ENCODE results near the gene OR6K3. TPM values are rescaled to one million over a fixed set of nuclear protein-coding genes. Genes with fewer than 3 reads are reported as not detected.

Gene OR6K3, protein sequence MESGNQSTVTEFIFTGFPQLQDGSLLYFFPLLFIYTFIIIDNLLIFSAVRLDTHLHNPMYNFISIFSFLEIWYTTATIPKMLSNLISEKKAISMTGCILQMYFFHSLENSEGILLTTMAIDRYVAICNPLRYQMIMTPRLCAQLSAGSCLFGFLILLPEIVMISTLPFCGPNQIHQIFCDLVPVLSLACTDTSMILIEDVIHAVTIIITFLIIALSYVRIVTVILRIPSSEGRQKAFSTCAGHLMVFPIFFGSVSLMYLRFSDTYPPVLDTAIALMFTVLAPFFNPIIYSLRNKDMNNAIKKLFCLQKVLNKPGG
- not detected for total RNA-seq

DNA sequence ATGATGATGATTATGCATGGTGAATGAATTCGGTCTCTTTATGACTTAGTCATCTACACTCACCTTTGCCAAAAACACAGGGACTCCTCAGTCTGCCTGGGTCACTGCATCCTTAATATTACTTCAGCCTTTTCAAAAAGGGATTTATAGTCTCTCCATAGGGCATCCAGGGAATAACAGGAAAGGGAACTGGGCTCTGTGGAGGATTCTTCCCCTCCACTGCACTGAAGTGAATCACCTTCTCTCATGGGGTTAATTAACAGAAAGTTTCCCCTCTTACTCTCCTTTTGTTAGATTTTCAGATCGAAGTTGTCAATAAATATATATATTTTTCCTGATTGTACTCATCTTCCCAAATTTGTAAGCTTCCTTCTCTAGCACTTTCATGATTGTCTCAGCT is at the start of gene OR6K3:
Gene OR6K3, minus strand, starts transcription at position 101 of the 400 bp plus-strand sequence. CDS start 2,605 bp downstream, outside the sequence.
- ATAC-seq (no peak), DNase-seq (no peak)
- no peaks in the 10 kb centered on the region for H3K9me3 Mint-ChIP-seq (ENCODE audit: low read depth)
- no peaks in the 10 kb centered on the region for H3K36me3 Mint-ChIP-seq (ENCODE audit: low read depth)
- peaks cover 30% of the 10 kb centered on the region for H3K27me3 Mint-ChIP-seq
- H3K27ac Mint-ChIP-seq: no peak within 1 kb of the TSS
- H3K4me3 Mint-ChIP-seq: no peak within 1 kb of the TSS
- ChIA-PET POLR2A (no interaction called here), CTCF (interaction anchor here (0.7 kb wide), 1 partner anchor 13 kb away, joined by 3 read pairs; no protein-coding TSS in a partner anchor)
- intact Hi-C loops (cut with DNase I, micrococcal nuclease): no loop called here
- peaks cover 5% of the 10 kb centered on the region for H3K4me1 Mint-ChIP-seq

DNA sequence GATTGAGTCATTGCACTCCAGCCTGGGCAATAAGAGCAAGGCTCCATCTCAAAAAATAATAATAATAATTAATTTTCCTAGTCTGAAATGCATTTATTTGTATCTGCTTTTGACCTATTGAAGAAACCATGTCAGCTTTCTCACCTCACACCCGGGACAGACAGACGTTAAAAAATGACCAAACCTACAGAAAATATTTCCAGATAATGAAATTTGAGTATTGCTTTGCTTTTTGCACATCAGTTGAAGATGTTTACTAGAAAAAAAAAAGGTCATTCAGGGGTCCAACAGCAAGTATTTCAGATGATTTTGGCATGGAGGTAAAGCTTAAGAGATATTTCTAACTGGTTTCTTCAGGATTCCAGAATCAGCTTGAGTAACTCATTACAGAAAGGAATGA is 33.9 kb upstream of the OR6K3 start, which contains the start of gene OR6K6:
Gene OR6K6, plus strand, starts transcription at position 301 of the 400 bp plus-strand sequence. CDS start 168 bp downstream, outside the sequence.
- POLR2A ChIA-PET: no interaction called here

DNA sequence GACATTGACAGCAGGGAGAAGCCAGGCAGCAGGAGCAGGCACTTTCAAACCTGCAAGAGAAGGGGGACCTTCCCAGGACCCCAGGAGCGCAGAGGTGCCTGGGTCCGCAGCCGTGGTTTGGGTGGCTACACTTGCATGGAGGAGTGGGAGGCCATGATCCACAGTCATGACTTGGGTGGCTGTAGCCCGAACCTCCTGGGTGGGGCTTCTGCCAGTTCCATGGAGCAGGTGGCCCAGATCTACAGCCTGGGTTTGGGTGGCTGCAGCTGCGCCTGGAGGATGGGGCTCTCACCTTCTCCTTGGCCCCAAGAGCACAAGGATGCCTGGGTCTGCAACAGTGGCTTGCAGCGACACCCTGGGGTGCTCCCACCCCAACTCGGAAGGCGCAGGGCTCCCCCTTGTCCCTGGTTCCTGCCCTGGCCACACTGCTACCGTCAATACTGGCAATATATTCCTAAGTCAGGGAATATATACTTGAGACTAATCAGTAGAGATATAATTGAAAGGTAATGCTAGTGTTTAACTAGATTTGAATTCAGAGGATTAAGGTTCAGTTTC is 31.7 kb upstream of the OR6K3 start:
- ATAC-seq: no peak
- ChIA-PET CTCF (no interaction called here), POLR2A (no interaction called here)
- Mint-ChIP-seq H3K4me1 (no peaks in the 10 kb centered on the region), H3K4me3 (no peak overlapping the region), H3K27me3 (peaks cover 11% of the 10 kb centered on the region), H3K27ac (no peak overlapping the region), H3K36me3 (ENCODE audit: low read depth) (no peaks in the 10 kb centered on the region), H3K9me3 (ENCODE audit: low read depth) (no peaks in the 10 kb centered on the region)
- intact Hi-C loops (cut with DNase I, micrococcal nuclease): no loop called here
- DNase-seq: no peak

More for the DNA sequence above, 33.9 kb upstream of the OR6K3 start, which contains the start of gene OR6K6:
- DNase-seq (no peak), ATAC-seq (no peak)
- Mint-ChIP-seq H3K9me3 (ENCODE audit: low read depth) (no peaks in the 10 kb centered on the region), H3K4me3 (no peak within 1 kb of the TSS), H3K4me1 (no peaks in the 10 kb centered on the region), H3K27me3 (peaks cover 13% of the 10 kb centered on the region), H3K36me3 (ENCODE audit: low read depth) (no peaks in the 10 kb centered on the region), H3K27ac (no peak within 1 kb of the TSS)
- intact Hi-C loops (cut with DNase I, micrococcal nuclease): no loop called here
- CTCF ChIA-PET: no interaction called here

DNA sequence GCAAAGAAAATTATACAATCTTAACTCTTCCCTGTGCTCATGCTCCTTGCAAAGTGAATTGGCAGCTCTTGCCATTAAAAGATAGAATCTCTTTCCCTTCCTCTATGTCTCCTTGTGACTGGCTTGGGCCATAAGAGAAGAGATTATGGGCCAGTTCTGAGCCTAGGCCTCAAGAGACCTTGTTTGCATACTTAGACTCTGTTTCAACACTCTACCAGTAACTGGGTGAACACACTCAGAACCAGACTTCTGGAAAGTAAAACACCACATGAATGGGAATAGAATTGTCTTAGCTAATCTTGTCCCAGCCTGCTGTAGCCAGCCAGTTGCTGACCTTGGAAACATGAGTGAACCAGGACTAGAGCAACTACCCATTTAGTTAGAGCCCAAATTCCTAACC is 15.3 kb upstream of the OR6K3 start:
- no peak for DNase-seq
- CTCF ChIA-PET: no interaction called here
- POLR2A ChIA-PET: no interaction called here
- Mint-ChIP-seq H3K4me3 (no peak overlapping the region), H3K27me3 (peaks cover 17% of the 10 kb centered on the region), H3K4me1 (no peaks in the 10 kb centered on the region), H3K27ac (no peak overlapping the region), H3K36me3 (ENCODE audit: low read depth) (no peaks in the 10 kb centered on the region), H3K9me3 (ENCODE audit: low read depth) (no peaks in the 10 kb centered on the region)
- intact Hi-C loops (cut with DNase I, micrococcal nuclease): no loop called here
- ATAC-seq: no peak

DNA sequence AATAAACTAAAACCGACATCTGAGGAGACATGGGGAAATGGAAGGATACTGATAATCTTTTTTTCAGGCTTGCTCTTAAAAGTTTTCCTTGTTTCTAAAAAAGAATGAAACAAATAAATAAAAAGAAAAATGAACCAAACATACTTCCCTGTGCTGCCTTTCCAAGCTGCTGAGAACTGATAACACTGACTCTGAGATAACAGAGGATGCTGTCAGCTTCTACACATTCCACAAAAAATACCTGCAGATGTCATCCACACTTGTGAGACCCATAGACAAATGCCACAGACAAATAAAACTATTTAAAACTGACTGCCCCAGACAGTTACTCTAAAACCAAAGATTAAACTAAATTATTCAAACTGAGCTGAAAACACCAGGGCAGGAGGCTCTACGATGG is 12.0 kb upstream of the OR6K3 start:
- H3K9me3 Mint-ChIP-seq (ENCODE audit: low read depth): no peaks in the 10 kb centered on the region
- no peaks in the 10 kb centered on the region for H3K4me1 Mint-ChIP-seq
- H3K27me3 Mint-ChIP-seq: peaks cover 9% of the 10 kb centered on the region
- DNase-seq (no peak), ATAC-seq (no peak)
- intact Hi-C loops (cut with DNase I, micrococcal nuclease): no loop called here
- CTCF ChIA-PET: no interaction called here
- H3K27ac Mint-ChIP-seq: no peak overlapping the region
- no peaks in the 10 kb centered on the region for H3K36me3 Mint-ChIP-seq (ENCODE audit: low read depth)
- H3K4me3 Mint-ChIP-seq: no peak overlapping the region
- POLR2A ChIA-PET: no interaction called here

DNA sequence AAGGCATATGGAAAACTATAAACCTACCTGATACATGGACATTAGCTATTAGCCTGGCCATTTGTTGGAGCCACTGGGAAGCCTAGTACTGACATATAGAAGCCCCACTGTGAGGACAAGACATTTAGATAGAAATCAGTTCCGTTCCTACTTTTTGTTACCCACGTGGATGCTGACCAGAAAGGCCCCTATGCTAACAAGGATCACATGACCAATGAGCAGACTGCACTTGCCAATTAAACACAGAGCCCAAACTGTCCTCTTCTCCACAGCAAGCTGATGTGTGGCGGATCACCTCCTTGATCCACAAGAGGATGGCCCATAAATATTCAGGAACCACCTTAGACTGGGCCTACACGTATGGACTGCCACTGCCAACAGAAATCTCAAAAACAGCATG is 11.2 kb upstream of the OR6K3 start:
- ChIA-PET POLR2A (no interaction called here), CTCF (interaction anchor here (1.0 kb wide), 1 partner anchor 46 kb away, joined by 3 read pairs; no protein-coding TSS in a partner anchor)
- Mint-ChIP-seq H3K27ac (no peak overlapping the region), H3K36me3 (ENCODE audit: low read depth) (no peaks in the 10 kb centered on the region), H3K4me1 (no peaks in the 10 kb centered on the region), H3K4me3 (no peak overlapping the region), H3K9me3 (ENCODE audit: low read depth) (no peaks in the 10 kb centered on the region), H3K27me3 (peaks cover 5% of the 10 kb centered on the region)
- DNase-seq (no peak), ATAC-seq (no peak)
- intact Hi-C loops (cut with DNase I, micrococcal nuclease): no loop called here

DNA sequence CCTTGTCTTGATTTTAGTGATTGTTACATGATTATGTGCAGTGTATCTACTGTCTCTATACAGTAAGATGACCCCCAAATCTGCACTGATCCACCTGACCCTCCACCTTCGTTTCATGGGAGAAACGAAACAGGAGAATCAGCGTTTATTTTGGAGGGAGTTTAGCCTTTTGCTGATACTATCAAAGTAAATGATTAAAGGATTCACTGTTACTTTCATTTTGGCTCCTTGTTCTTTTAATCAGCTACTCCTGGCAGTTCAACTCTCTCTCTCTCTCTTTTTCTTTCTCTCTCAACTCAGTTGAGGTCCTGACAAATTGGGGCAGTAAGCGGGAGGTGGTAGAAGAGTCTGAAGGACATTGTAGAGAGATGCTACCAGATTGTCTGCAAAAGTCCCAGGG is 9.9 kb upstream of the OR6K3 start:
- no peaks in the 10 kb centered on the region for H3K36me3 Mint-ChIP-seq (ENCODE audit: low read depth)

DNA sequence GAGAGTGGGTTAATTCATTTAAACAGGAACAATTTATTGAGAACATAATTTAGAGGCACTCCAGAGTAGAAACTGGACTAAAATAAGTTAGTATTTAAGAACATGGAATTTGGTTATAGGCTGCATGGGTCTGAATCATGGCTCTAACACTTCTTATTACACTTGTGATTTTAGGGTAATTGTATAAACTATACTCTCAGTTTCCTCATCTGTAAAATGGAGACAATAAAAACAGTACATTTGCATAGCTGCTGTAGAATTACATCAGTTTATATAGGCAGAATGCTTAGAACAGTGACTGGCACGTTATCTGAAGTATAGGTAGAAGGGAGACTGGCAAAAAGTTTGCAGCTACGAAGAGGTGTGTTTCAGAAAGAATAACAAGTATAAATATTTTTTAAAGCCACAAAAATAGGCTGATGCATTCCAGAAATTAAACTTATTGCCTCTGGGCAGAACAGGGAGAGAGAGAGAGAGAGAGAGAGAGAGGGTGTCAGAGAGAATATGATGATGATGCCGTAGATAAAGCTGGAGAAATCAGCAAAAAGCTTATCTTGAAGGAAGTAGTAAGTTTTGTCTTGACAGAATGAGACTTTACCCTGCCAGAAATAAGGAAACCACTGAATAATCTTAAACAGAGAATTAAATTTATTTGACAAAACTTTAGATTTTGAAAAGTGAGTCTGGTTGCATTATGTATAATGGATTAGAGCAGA is 8.1 kb upstream of the OR6K3 start:
- Mint-ChIP-seq H3K4me1 (no peaks in the 10 kb centered on the region), H3K4me3 (no peak overlapping the region), H3K36me3 (ENCODE audit: low read depth) (no peaks in the 10 kb centered on the region), H3K27ac (no peak overlapping the region), H3K27me3 (peaks cover 18% of the 10 kb centered on the region), H3K9me3 (ENCODE audit: low read depth) (no peaks in the 10 kb centered on the region)
- DNase-seq: no peak
- ChIA-PET CTCF (no interaction called here), POLR2A (no interaction called here)
- intact Hi-C loops (cut with DNase I, micrococcal nuclease): no loop called here
- ATAC-seq: no peak

More for the DNA sequence above, 9.9 kb upstream of the OR6K3 start:
- no peaks in the 10 kb centered on the region for H3K4me1 Mint-ChIP-seq
- no peak for ATAC-seq
- DNase-seq: no peak
- intact Hi-C loops (cut with DNase I, micrococcal nuclease): no loop called here
- ChIA-PET CTCF (no interaction called here), POLR2A (no interaction called here)
- no peak overlapping the region for H3K27ac Mint-ChIP-seq
- peaks cover 12% of the 10 kb centered on the region for H3K27me3 Mint-ChIP-seq
- H3K4me3 Mint-ChIP-seq: no peak overlapping the region
- H3K9me3 Mint-ChIP-seq (ENCODE audit: low read depth): no peaks in the 10 kb centered on the region

DNA sequence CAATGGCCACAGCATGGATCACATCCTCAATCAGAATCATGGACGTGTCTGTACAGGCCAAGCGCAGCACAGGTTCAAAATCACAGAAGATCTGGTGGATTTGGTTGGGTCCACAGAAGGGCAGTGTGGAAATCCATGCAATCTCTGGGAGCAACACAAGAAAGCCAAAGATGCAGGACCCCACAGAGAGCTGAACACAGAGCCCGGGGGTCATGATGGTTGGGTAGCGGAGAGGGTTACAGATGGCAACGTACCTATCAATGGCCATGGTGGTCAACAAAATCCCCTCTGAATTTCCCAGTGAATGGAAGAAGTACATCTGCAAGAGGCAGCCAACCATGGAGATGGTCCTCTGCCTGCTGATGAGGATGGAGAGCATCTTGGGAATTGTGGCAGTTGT is 3.9 kb upstream of the OR6K3 start:
- ChIA-PET POLR2A (no interaction called here), CTCF (no interaction called here)
- intact Hi-C loops (cut with DNase I, micrococcal nuclease): no loop called here
- no peaks in the 10 kb centered on the region for H3K4me1 Mint-ChIP-seq
- H3K27me3 Mint-ChIP-seq: peaks cover 30% of the 10 kb centered on the region
- no peak overlapping the region for H3K27ac Mint-ChIP-seq
- no peak overlapping the region for H3K4me3 Mint-ChIP-seq
- DNase-seq (no peak), ATAC-seq (no peak)
- no peaks in the 10 kb centered on the region for H3K36me3 Mint-ChIP-seq (ENCODE audit: low read depth)
- H3K9me3 Mint-ChIP-seq (ENCODE audit: low read depth): no peaks in the 10 kb centered on the region

DNA sequence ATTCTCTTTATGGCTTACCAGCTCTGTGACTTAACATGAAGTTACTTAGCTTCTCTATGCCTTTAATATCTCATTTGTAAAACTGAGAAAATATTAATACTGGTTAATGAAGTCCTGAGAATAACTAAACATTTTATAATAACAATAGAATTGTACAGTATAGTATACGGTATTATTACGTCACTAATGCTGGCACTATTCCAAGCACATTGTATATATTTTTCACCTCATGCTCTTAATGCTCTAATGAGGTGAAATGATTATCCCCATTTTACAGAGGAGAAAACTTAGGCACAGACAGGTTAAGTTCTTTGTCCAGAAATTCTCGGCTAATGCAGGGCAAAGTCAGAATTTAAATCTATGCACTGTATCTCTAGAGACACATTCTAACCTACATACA is 856 bp downstream of the OR6K3 start:
- H3K27me3 Mint-ChIP-seq: peaks cover 31% of the 10 kb centered on the region

DNA sequence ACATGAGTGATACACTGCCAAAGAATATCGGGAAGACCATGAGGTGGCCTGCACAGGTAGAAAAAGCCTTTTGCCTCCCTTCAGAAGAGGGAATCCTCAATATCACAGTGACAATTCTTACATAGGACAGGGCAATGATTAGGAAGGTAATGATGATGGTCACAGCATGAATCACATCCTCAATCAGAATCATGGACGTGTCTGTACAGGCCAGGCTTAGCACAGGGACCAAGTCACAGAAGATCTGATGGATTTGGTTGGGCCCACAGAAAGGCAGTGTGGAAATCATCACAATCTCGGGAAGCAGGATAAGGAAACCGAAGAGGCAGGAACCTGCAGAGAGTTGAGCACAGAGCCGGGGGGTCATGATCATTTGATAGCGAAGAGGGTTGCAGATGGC is 3.2 kb downstream of the OR6K3 start:
- CTCF ChIA-PET: no interaction called here
- Mint-ChIP-seq H3K4me3 (no peak overlapping the region), H3K4me1 (peaks cover 5% of the 10 kb centered on the region), H3K9me3 (ENCODE audit: low read depth) (no peaks in the 10 kb centered on the region), H3K36me3 (ENCODE audit: low read depth) (no peaks in the 10 kb centered on the region), H3K27me3 (peaks cover 25% of the 10 kb centered on the region), H3K27ac (no peak overlapping the region)
- no peak for DNase-seq
- intact Hi-C loops (cut with DNase I, micrococcal nuclease): loop anchor here in 1 of 2 experiments (2.0 kb wide), 1 partner anchor 355 kb away; no protein-coding TSS in a partner anchor
- POLR2A ChIA-PET: no interaction called here
- no peak for ATAC-seq

More for the DNA sequence above, 856 bp downstream of the OR6K3 start:
- Mint-ChIP-seq H3K27ac (no peak overlapping the region), H3K9me3 (ENCODE audit: low read depth) (no peaks in the 10 kb centered on the region), H3K4me3 (no peak overlapping the region), H3K4me1 (peaks cover 5% of the 10 kb centered on the region), H3K36me3 (ENCODE audit: low read depth) (no peaks in the 10 kb centered on the region)
- ChIA-PET POLR2A (no interaction called here), CTCF (no interaction called here)
- no peak for DNase-seq
- no peak for ATAC-seq
- intact Hi-C loops (cut with DNase I, micrococcal nuclease): no loop called here

DNA sequence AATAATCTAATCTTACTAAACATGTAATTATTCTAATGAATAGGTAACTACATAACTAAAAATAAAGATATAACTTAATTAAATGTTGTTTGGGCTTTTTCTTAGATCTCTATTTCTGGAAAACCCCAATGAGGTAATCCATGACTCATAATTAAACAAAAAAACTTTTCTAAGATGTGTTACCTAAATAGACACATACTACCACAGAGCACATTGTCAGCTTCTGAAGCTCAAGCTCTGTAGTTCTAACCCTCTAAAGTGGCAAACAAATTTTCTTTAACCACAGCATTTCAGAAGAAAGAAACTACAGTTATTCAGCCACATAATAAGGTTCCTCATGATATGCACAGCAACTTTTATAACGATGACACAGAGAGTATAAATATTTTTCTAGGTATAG is 4.2 kb downstream of the OR6K3 start:
- H3K36me3 Mint-ChIP-seq (ENCODE audit: low read depth): no peaks in the 10 kb centered on the region
- H3K9me3 Mint-ChIP-seq (ENCODE audit: low read depth): no peaks in the 10 kb centered on the region
- H3K4me3 Mint-ChIP-seq: no peak overlapping the region
- ChIA-PET CTCF (no interaction called here), POLR2A (no interaction called here)
- intact Hi-C loops (cut with DNase I, micrococcal nuclease): loop anchor here in 1 of 2 experiments (2.0 kb wide), 1 partner anchor 356 kb away; no protein-coding TSS in a partner anchor
- peaks cover 5% of the 10 kb centered on the region for H3K4me1 Mint-ChIP-seq
- H3K27ac Mint-ChIP-seq: no peak overlapping the region
- DNase-seq: no peak
- peaks cover 27% of the 10 kb centered on the region for H3K27me3 Mint-ChIP-seq
- peak; percentile 74 for ATAC-seq

Data from activated CD4-positive, alpha-beta T cell treated with anti-CD3 and anti-CD28 coated beads for 36 hours (primary cell).